Measurements from ENCODE around the gene COL8A1. TPM values are rescaled to one million over a fixed set of nuclear protein-coding genes. Genes with fewer than 3 reads are reported as not detected.

Gene COL8A1
- total RNA-seq, 1 donor from 2014 or later, result 0.09 TPM

DNA sequence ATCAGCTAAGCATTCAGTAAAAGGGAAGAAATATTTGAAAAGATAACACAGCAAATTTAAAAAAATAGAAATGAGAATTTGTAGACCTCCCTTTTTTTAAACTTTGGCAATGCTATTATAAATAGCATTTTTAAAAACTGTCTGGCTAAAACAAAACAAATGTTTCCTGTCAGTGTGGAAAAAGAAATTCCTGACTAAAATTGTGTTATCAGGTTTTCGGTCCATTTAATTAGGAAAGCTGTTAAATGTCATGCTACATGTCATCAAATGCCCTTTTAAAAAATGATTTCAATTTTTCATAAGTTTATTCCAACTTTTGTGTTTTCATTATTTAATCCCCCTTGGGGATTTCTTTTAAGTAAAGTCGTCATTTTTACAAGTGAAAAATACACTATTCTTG lies 29.6 kb downstream of the COL8A1 start:
- H3K4me1 Mint-ChIP-seq, result no peaks in the 10 kb centered on the region
- H3K36me3 Mint-ChIP-seq (ENCODE audit: low read depth), result no peaks in the 10 kb centered on the region
- intact Hi-C loops (cut with micrococcal nuclease), result no loop called here
- H3K27me3 Mint-ChIP-seq, result peaks cover 5% of the 10 kb centered on the region
- H3K27ac Mint-ChIP-seq, result no peak overlapping the region
- ChIA-PET POLR2A (no interaction called here), CTCF (no interaction called here)
- DNase-seq (no peak), ATAC-seq (ENCODE audit: low read depth) (no peak)
- TF ChIP-seq, protein P1, sequence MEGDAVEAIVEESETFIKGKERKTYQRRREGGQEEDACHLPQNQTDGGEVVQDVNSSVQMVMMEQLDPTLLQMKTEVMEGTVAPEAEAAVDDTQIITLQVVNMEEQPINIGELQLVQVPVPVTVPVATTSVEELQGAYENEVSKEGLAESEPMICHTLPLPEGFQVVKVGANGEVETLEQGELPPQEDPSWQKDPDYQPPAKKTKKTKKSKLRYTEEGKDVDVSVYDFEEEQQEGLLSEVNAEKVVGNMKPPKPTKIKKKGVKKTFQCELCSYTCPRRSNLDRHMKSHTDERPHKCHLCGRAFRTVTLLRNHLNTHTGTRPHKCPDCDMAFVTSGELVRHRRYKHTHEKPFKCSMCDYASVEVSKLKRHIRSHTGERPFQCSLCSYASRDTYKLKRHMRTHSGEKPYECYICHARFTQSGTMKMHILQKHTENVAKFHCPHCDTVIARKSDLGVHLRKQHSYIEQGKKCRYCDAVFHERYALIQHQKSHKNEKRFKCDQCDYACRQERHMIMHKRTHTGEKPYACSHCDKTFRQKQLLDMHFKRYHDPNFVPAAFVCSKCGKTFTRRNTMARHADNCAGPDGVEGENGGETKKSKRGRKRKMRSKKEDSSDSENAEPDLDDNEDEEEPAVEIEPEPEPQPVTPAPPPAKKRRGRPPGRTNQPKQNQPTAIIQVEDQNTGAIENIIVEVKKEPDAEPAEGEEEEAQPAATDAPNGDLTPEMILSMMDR (IDR thresholded peaks at IDR 0.05), result no peak
- H3K9me3 Mint-ChIP-seq, result no peaks in the 10 kb centered on the region
- no peak overlapping the region for H3K4me3 Mint-ChIP-seq

DNA sequence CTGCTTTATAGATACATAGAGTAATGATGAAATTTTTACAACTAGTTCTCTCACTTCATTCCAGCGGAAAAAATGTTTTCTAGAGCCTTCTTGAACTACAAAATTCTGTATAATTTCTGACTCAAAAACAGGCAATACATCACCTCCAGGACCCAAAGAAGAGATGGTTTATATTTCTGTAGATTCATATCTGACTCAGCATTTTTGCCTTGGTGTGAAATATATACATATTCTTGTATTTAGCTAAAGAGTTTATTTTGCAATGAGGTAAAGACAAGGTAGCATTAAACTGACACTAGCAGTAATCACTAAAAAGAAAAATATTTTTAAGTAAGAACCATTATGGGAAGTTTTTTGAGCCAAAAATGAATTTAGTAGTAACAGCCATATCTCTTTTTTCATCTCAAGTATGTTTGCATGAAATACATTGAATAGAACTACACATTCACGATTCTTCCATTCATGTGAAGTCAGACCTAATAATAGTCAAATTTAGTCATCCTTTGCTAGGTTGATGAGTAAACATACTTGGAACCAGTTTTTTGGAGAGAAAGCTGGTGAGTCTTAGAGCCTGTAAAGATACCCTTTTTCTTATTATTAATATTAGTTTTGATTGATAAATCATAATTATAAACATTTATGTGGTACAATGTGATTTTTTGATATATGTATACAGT lies 31.6 kb downstream of the COL8A1 start:
- TF ChIP-seq, protein P1 (IDR thresholded peaks at IDR 0.05), result no peak
- ATAC-seq (ENCODE audit: low read depth), result no peak
- H3K4me3 Mint-ChIP-seq, result no peak overlapping the region
- POLR2A ChIA-PET, result no interaction called here
- H3K9me3 Mint-ChIP-seq, result no peaks in the 10 kb centered on the region
- peaks cover 2% of the 10 kb centered on the region for H3K27me3 Mint-ChIP-seq
- H3K27ac Mint-ChIP-seq, result no peak overlapping the region
- DNase-seq, result no peak
- intact Hi-C loops (cut with micrococcal nuclease), result no loop called here
- no peaks in the 10 kb centered on the region for H3K4me1 Mint-ChIP-seq
- H3K36me3 Mint-ChIP-seq (ENCODE audit: low read depth), result no peaks in the 10 kb centered on the region
- CTCF ChIA-PET, result no interaction called here

DNA sequence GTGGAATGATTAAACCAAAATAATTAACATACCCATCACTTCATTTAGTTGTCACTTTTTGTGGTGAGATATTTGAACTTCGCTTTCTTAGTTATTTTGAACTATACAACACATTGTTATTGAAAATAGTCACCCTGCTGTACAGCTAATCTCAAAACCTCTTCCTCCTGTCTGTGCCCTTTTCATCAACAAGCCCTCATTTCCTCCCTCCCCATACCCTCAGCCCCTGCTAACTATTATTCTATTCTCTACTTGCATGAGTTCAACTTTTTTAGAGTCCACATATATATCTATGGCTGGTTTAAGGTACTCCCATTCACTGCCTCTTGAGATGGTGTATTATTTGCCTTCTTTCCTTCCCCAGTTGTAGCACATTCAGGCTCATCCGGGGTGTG lies 32.2 kb downstream of the COL8A1 start:
- intact Hi-C loops (cut with micrococcal nuclease), result no loop called here
- CTCF ChIA-PET, result no interaction called here
- Mint-ChIP-seq H3K9me3 (no peaks in the 10 kb centered on the region), H3K27me3 (peaks cover 2% of the 10 kb centered on the region), H3K27ac (no peak overlapping the region), H3K4me3 (no peak overlapping the region), H3K36me3 (ENCODE audit: low read depth) (no peaks in the 10 kb centered on the region), H3K4me1 (no peaks in the 10 kb centered on the region)
- POLR2A ChIA-PET, result no interaction called here
- TF ChIP-seq, protein P1 (IDR thresholded peaks at IDR 0.05), result no peak
- ATAC-seq (ENCODE audit: low read depth) (no peak), DNase-seq (no peak)

DNA sequence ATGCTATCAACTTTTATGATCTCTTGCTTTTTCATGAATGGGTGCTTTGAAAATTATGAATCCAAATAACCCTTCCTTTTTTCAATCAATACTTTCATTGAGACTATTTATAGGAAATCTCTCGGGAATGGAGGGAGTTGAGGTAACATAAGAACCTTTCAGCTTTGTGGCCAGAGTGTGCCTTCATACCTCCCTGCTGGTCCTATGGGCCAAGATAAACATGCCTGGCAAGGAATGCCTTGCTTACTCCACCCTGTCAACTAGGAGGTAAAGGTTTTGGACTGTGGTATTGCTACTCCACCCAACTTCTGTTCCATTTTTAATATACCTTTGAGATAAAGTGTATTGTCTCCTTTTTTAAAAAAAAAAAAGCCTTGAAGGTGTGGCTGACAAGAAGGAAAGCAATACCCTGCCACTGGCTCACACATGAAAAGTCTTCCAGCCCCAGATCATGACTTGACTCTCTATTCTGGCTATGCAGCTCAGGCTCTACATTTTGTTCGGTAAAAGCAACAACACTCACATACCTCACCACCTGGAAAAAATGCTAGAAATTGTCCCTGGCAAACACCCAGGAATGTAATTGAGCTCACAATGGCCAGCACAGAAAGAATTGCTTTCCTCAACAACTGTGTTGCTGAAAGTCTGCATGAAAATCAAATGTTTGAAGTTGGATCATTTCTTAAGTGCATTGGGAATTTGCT lies 35.8 kb downstream of the COL8A1 start:
- Mint-ChIP-seq H3K27ac (no peak overlapping the region), H3K36me3 (ENCODE audit: low read depth) (no peaks in the 10 kb centered on the region), H3K4me1 (no peaks in the 10 kb centered on the region), H3K27me3 (peaks cover 2% of the 10 kb centered on the region), H3K4me3 (no peak overlapping the region), H3K9me3 (no peaks in the 10 kb centered on the region)
- intact Hi-C loops (cut with micrococcal nuclease), result no loop called here
- POLR2A ChIA-PET, result no interaction called here
- DNase-seq (no peak), ATAC-seq (ENCODE audit: low read depth) (no peak)
- CTCF ChIA-PET, result no interaction called here
- TF ChIP-seq, protein P1 (IDR thresholded peaks at IDR 0.05), result no peak

DNA sequence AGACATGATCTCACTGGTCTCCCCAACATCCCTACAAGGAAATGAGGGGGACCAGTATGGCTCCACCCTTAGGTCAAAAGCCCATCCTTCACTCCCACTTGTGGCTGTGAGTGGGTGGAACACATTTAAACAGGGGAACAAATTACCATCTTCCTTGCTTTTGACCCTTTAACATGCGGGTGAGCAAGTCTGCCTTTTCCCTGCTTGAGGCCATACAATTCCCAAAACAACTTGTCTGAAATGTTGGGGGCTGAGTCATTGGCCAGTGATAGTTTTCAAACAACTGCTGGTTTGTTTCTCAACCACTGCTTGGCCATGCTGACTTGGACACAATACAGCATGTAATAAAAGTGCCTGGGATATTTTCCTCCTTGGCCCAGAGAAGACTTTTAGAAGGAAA lies 39.6 kb downstream of the COL8A1 start:
- H3K27ac Mint-ChIP-seq, result no peak overlapping the region
- H3K4me1 Mint-ChIP-seq, result no peaks in the 10 kb centered on the region
- no peak overlapping the region for H3K4me3 Mint-ChIP-seq
- CTCF ChIA-PET, result no interaction called here
- POLR2A ChIA-PET, result no interaction called here
- no peaks in the 10 kb centered on the region for H3K36me3 Mint-ChIP-seq (ENCODE audit: low read depth)
- peaks cover 2% of the 10 kb centered on the region for H3K27me3 Mint-ChIP-seq
- intact Hi-C loops (cut with micrococcal nuclease), result no loop called here
- no peaks in the 10 kb centered on the region for H3K9me3 Mint-ChIP-seq
- TF ChIP-seq, protein P1 (IDR thresholded peaks at IDR 0.05), result no peak
- no peak for ATAC-seq (ENCODE audit: low read depth)
- no peak for DNase-seq

Data from activated B cell treated with CpG ODN at 0.5 μM for 24 hours (primary cell).